Keratinocyte (primary cell): ENCODE measurements around the gene UBE2K. TPM values are rescaled to one million over a fixed set of nuclear protein-coding genes. Genes with fewer than 3 reads are reported as not detected.

Experiments
- DNase-seq: peaks from one replicate; pipeline ENCODE4 v3.0.0-alpha.2; 2011; ENCODE audit warnings: low read depth, missing footprints, low spot score
- FAIRE-seq: peaks from 2 replicates; lab custom pipeline; 2011; peaks lifted over from hg19 to GRCh38; lab: Jason Lieb, UNC
- H2AFZ ChIP-seq: 2 replicates; pipeline ENCODE4 v1.6.0; 2012; ENCODE audit warnings: low read length, control low read depth, inconsistent platforms; ENCODE audit not compliant: control insufficient read depth
- H3K27ac ChIP-seq: 2 replicates; pipeline ENCODE4 v1.5.1; 2011; ENCODE audit warnings: low read length; ENCODE audit not compliant: control insufficient read depth, insufficient read depth
- H3K27me3 ChIP-seq: 3 replicates; pipeline ENCODE4 v1.6.0; 2011; ENCODE audit warnings: low read length; ENCODE audit not compliant: control insufficient read depth, insufficient read depth; ENCODE audit errors: extremely low read depth
- H3K36me3 ChIP-seq, 2 experiments: 2 replicates in 1 of 2; 3 replicates in 1 of 2; pipeline ENCODE4 v1.5.1; 2011; ENCODE audit warnings: low read length in 2 of 2, mild to moderate bottlenecking in 1 of 2; ENCODE audit not compliant: control insufficient read depth in 2 of 2, insufficient read depth in 2 of 2; ENCODE audit errors: extremely low read depth in 1 of 2
- H3K4me1 ChIP-seq: 3 replicates; pipeline ENCODE4 v1.5.1; 2011; ENCODE audit warnings: low read length; ENCODE audit not compliant: control insufficient read depth, insufficient read depth; ENCODE audit errors: extremely low read depth
- H3K4me2 ChIP-seq: 3 replicates; pipeline ENCODE4 v1.6.0; 2011; ENCODE audit warnings: low read depth, low read length; ENCODE audit not compliant: control insufficient read depth, insufficient read depth; ENCODE audit errors: extremely low read depth
- H3K4me3 ChIP-seq, 3 experiments: fragments of 200-600 bp in 1 of 3; sonication (generic) in 1 of 3; 2 replicates in 2 of 3; 3 replicates in 1 of 3; pipeline ENCODE4 v1.5.1; 2011 to 2016; ENCODE audit warnings: low read length in 3 of 3, mild to moderate bottlenecking in 3 of 3, control low read depth in 2 of 3, inconsistent platforms in 1 of 3, low read depth in 1 of 3, mixed read lengths in 1 of 3, mixed run types in 1 of 3, moderate library complexity in 1 of 3; ENCODE audit not compliant: control insufficient read depth in 2 of 3, insufficient read depth in 2 of 3; ENCODE audit errors: extremely low read depth in 1 of 3
- H3K79me2 ChIP-seq: 2 replicates; pipeline ENCODE4 v1.6.0; 2012; ENCODE audit warnings: low read length; ENCODE audit not compliant: control insufficient read depth, insufficient read depth
- H3K9ac ChIP-seq: 3 replicates; pipeline ENCODE4 v1.6.0; 2011; ENCODE audit warnings: low read length; ENCODE audit not compliant: control insufficient read depth, insufficient read depth; ENCODE audit errors: extremely low read depth
- H3K9me1 ChIP-seq: 3 replicates; pipeline ENCODE4 v1.6.0; 2011; ENCODE audit warnings: low read length; ENCODE audit not compliant: control insufficient read depth, insufficient read depth; ENCODE audit errors: extremely low read depth
- H3K9me3 ChIP-seq: 2 replicates; pipeline ENCODE4 v1.5.1; 2012; ENCODE audit warnings: low read depth, low read length; ENCODE audit not compliant: control insufficient read depth
- H4K20me1 ChIP-seq: 3 replicates; pipeline ENCODE4 v1.6.0; 2011; ENCODE audit warnings: low read length; ENCODE audit not compliant: control insufficient read depth, insufficient read depth; ENCODE audit errors: extremely low read depth
- EZH2 ChIP-seq: IDR thresholded peaks from one replicate; pipeline ENCODE4 v1.6.1; 2012; ENCODE audit warnings: inconsistent platforms, mild to moderate bottlenecking, low read length, moderate library complexity
- dilution Hi-C: fragments of 300-500 bp; cut with MboI; formaldehyde crosslinking; loops from one replicate; pipeline ENCODE4 v1.7.0; 2020; ENCODE audit warnings: low sequenced_read_pairs; ENCODE audit not compliant: extremely low pct_ligation_motif_present
- polyA plus RNA-seq, 5 experiments: library from polyadenylated mRNA; depleted of rRNA in 3 of 5; stranded (reverse) in 3 of 5; stranded (forward) in 1 of 5; unstranded in 1 of 5; fragments of >200 nt; gene quantifications; 1 replicate in 1 of 5; 2 replicates in 3 of 5; 3 replicates in 1 of 5; pipeline versions ENCODE4 v1.2.1 to v1.2.3, GENCODE V29; 2011 to 2012; ENCODE audit warnings: missing spikeins in 2 of 5, low read depth in 1 of 5, low replicate concordance in 1 of 5
- TF ChIP-seq, protein P1 (sequence below), 3 experiments: IDR thresholded peaks in 1 of 3; conservative IDR thresholded peaks in 1 of 3; optimal IDR thresholded peaks in 1 of 3; 2 replicates in 2 of 3; 3 replicates in 1 of 3; pipeline versions ENCODE3 to v1.5.1; 2011; ENCODE audit warnings: low read length in 3 of 3, mild to moderate bottlenecking in 3 of 3, moderate library complexity in 2 of 3, control low read depth in 1 of 3, inconsistent platforms in 1 of 3; ENCODE audit not compliant: insufficient read depth in 2 of 3; ENCODE audit errors: extremely low read depth in 1 of 3

Gene UBE2K
- polyA plus RNA-seq, 1 donor (not counting 4 experiments of a cell fraction or from before 2014, with no cell fraction given) = 163 TPM

- H3K4me2 ChIP-seq = peak overlapping the region; percentile 32
- H2AFZ ChIP-seq = no peak overlapping the region
- peaks cover 98% of the 10 kb centered on the region for H3K79me2 ChIP-seq
- no peak overlapping the region for H3K27ac ChIP-seq
- no peak overlapping the region for H3K4me3 ChIP-seq
- H3K9ac ChIP-seq = no peak overlapping the region
- dilution Hi-C loops = no loop called here
- no peak for TF ChIP-seq EZH2
- TF ChIP-seq, protein P1, sequence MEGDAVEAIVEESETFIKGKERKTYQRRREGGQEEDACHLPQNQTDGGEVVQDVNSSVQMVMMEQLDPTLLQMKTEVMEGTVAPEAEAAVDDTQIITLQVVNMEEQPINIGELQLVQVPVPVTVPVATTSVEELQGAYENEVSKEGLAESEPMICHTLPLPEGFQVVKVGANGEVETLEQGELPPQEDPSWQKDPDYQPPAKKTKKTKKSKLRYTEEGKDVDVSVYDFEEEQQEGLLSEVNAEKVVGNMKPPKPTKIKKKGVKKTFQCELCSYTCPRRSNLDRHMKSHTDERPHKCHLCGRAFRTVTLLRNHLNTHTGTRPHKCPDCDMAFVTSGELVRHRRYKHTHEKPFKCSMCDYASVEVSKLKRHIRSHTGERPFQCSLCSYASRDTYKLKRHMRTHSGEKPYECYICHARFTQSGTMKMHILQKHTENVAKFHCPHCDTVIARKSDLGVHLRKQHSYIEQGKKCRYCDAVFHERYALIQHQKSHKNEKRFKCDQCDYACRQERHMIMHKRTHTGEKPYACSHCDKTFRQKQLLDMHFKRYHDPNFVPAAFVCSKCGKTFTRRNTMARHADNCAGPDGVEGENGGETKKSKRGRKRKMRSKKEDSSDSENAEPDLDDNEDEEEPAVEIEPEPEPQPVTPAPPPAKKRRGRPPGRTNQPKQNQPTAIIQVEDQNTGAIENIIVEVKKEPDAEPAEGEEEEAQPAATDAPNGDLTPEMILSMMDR (optimal IDR thresholded peaks at IDR 0.05 in 1 of 3, IDR thresholded peaks at IDR 0.05 in 1 of 3, conservative IDR thresholded peaks at IDR 0.05 in 1 of 3; ENCODE audit: extremely low read depth in 1 of 3, insufficient read depth in 2 of 3, low read length in 3 of 3) = no peak
- FAIRE-seq = no peak
- no peaks in the 10 kb centered on the region for H3K9me1 ChIP-seq
- no peaks in the 10 kb centered on the region for H3K9me3 ChIP-seq
- peaks cover 13% of the 10 kb centered on the region for H4K20me1 ChIP-seq
- peaks cover 3 to 7% of the 10 kb centered on the region in 2 experiments for H3K36me3 ChIP-seq
- H3K27me3 ChIP-seq = no peaks in the 10 kb centered on the region
- peak; percentile 23 for DNase-seq
- H3K4me1 ChIP-seq = peaks cover 7% of the 10 kb centered on the region
Observed at GRCh38 chr4:39706334-39706733, 8.4 kb downstream of the UBE2K start.

- H3K79me2 ChIP-seq = peaks cover 98% of the 10 kb centered on the region
- peaks cover 3 to 7% of the 10 kb centered on the region in 2 experiments for H3K36me3 ChIP-seq
- no peaks in the 10 kb centered on the region for H3K9me3 ChIP-seq
- no peak for DNase-seq
- H3K9me1 ChIP-seq = no peaks in the 10 kb centered on the region
- no peak overlapping the region for H3K27ac ChIP-seq
- peaks cover 7% of the 10 kb centered on the region for H3K4me1 ChIP-seq
- no peak overlapping the region for H3K4me3 ChIP-seq
- no peak overlapping the region for H2AFZ ChIP-seq
- dilution Hi-C loops = no loop called here
- H3K4me2 ChIP-seq = peak overlapping the region; percentile 32
- no peaks in the 10 kb centered on the region for H3K27me3 ChIP-seq
- no peak overlapping the region for H3K9ac ChIP-seq
- FAIRE-seq = no peak
- peaks cover 12% of the 10 kb centered on the region for H4K20me1 ChIP-seq
- TF ChIP-seq, protein P1 (optimal IDR thresholded peaks at IDR 0.05 in 1 of 3, IDR thresholded peaks at IDR 0.05 in 1 of 3, conservative IDR thresholded peaks at IDR 0.05 in 1 of 3; ENCODE audit: extremely low read depth in 1 of 3, insufficient read depth in 2 of 3, low read length in 3 of 3) = no peak
- TF ChIP-seq EZH2 = no peak
Observed at GRCh38 chr4:39706741-39707511, 9.0 kb downstream of the UBE2K start.
